ENCODE measurements around the gene PI4KA.
"Not testable (repeated sequence)": the region's sequence is repeated elsewhere in the genome, so short reads cannot be mapped to it uniquely, and the experiment has no call there.

PI4KA gene

DNA sequence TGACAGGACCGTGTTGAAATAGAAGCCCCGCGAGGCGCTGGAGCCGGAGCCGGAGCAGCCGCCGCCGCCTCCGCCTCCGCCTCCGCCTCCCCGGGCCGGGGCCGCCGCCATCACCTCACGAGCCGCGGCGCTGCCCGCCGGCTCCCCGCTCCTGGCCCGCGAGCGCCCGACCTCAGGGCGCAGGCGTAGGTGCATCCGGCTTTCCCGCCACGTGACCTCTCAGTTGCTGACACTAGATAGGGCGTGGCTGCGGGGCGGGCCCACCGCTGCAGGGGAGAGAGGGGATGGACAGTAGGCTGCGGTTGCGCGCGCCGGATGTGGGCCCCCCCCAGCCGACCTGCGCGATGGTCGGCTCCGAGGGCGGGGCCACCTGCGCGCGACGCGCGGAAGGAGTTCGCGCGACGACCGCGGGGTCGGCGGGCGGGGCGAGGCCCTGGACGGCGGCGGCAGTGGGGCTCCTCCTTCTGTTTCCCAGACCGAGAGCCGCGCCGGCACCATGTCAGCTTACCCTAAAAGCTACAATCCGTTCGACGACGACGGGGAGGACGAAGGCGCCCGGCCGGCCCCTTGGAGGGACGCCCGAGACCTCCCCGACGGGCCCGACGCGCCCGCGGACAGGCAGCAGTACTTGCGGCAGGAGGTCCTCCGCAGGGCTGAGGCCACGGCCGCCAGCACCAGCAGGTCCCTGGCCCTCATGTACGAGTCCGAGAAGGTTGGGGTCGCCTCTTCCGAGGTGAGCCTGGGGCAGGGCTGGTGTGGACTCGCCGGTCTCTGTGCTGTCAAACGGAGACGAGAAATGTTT, at the start of gene PI4KA, which contains the start of gene SNAP29:
TSS of gene PI4KA (minus strand) at position 197 of the 802 bp plus-strand sequence. CDS start at position 111, 86 bp downstream.
TSS of gene SNAP29 (plus strand) at position 393 of the 802 bp plus-strand sequence. CDS start at position 497, 104 bp downstream.
- DNase-seq: peak; percentile 99

DNA sequence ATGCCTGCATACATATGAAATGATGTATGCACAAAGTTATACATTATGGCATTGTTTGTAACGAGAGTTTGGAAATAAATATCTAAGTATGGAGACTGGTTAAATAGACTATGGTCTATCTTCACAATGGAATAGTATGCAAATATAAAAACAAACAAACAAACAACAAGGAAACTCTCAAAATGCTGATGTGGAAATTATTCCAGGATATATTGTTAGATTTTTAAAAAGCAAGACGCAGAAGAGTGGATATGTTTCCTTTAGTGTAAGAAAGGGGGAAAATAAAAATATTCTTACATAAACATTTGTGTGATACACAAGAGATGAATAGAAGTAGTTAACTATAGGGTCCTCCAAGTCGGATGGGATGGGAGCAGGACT, 47.8 kb upstream of the PI4KA start:
- DNase-seq: no peak

DNA sequence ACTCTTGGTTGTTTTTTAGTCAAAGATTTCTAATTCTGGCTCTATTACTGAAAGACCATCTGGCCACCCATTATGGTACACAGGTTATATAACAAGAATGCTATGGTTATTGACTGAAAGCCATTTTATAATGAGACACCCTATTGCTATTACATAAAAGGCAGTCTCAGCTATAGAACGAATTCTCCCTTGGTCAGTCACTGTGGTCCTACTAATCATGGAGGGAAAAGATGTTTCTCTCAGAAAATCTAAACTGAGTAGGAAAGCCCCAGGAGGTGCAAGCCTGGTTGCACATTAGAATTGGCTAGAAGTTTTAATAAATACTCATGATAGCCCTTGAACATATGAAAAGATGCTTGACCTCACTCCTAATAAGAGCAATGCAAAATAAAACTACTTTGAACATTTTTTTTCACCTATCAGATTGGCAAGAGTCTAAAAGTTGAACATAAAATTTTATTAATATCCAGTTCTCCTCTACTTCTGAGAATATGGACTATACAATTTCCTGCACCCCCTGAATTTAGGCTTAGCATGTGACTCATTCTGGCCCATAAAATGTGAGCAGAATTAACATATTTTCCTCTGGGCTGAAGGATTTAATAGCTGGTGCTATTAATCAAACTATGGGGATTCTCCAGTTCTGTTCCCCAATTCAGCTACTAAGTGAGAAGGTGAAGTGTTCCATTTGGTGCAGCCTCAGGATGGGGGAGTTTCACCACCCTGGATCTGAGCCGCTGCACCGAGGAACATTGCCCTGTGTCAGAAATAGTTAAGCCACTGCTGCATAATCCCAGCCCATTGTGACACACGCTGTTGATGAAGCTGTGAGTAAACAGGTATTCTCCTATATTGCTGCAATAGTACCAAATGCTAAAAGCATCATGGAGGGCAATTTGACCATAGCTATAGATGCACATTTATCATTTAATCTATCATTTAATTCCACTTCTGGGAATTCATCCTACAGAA, 47.1 kb upstream of the PI4KA start:
- no peak for DNase-seq

DNA sequence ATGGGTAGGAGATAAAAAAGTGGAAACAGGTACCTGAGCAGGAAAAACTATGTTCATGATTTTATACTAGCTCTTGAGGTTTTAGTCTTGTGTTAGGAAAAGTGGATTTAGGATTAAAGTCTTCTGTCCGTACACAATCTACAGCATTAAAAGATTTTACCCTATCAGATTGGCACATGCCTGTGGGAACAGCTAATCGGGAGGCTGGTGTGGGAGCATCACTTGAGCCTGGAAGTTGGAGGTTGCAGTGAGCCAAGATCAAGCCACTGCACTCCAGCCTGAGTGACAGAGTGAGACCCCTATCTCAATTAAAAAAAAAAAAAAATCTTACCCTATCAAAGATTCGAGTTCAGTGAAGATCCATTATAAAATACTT, 46.4 kb upstream of the PI4KA start:
- DNase-seq: no peak

DNA sequence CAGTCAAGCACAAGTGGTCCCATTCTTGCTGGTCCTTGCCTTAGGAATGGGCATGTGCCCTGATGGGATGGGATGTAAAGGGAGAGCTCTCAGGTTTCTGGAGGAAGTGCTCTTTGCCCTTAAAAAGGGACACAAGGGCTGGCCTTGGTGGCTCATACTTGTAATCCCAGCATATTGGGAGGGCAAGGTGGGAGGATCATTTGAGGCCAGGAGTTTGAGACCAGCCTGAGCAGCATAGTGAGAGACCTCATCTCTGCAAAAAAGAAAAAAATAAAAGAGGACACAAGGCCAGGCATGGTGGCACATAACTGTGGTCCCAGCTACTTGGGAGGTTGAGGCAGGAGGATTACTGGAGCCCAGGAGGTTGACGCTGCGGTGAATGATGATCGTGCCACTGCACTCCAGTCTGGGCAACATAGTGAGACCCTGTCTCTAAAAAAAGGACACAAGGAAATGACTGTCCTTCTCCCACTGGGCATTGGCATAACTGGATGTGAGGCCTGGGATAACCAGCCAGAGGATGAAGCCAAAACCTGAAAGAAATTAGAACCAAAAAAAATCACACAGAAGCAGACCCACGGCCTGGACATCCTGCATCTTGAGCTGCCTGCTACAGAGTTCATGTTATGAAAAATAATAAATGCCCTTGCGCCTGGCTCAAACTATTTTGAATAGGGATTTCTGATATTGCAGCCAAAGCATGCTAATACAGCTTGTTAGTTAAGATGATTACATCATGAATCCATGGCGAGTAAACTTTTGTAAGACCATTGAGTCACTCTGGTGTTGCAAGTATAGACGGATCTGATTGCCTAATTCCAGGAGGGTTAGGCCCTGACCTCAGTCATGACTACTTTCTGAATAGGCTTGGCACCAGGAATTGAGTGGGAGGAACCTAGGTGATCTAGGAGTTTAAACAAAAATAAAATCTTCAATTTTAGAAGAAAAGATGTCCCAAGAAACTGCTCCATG, 45.7 kb upstream of the PI4KA start:
- DNase-seq: peak; percentile 97

DNA sequence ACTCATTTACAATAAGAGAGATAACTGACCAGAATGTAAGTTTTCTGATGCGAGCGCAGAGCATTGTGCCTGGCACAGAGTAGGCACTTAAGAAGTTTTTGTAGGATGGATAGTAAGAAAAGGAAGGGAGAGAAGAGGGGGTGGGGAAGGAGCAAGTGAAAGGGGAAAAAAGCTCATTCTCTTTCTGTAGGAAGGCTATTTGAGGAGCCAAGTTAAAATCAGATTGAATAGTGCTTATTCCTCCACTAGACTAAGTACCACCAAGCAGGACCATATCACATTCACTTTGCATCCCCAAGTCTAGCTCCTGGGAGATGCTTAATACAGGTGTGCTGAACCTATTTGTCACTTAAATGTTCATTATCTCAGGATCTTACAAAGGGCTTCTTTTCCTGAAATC, 44.5 kb upstream of the PI4KA start:
- no peak for DNase-seq

DNA sequence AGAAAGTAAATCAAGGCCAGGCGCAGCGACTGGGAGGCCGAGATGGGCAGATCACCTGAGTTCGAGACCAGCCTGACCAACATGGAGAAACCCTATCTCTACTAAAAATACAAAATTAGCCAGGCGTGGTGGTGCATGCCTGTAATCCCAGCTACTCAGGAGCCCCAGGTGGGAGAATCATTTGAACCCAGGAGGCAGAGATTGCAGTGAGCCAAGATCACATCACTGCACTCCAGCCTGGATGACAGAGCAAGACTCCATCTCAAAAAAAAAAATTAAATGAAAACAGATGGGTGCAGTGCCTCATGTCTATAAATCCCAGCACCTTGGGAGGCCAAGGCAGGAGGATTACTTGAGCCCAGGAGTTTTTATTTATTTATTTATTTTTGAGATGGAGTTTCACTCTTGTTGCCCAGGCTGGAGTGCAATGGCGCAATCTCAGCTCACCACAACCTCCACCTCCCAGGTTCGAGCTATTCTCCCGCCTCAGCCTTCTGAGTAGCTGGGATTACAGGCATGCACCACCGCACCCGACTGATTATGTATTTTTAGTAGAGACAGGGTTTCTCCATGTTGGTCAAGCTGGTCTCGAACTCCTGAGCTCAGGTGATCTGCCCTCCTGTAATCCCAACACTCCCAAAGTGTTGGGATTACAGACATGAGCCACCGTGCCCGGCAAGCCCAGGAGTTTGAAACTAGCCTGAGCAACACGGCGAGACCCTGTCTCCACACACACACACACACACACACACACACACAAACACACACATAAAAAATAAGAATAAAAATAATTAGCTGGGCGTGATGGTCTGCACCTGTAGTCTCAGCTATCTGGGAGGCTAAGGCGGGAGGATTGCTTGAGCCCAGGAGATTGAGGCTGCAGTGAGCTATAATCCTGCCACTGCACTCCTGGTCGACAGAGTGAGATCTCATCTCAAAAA, 42.8 kb upstream of the PI4KA start:
- not testable (repeated sequence) for DNase-seq

DNA sequence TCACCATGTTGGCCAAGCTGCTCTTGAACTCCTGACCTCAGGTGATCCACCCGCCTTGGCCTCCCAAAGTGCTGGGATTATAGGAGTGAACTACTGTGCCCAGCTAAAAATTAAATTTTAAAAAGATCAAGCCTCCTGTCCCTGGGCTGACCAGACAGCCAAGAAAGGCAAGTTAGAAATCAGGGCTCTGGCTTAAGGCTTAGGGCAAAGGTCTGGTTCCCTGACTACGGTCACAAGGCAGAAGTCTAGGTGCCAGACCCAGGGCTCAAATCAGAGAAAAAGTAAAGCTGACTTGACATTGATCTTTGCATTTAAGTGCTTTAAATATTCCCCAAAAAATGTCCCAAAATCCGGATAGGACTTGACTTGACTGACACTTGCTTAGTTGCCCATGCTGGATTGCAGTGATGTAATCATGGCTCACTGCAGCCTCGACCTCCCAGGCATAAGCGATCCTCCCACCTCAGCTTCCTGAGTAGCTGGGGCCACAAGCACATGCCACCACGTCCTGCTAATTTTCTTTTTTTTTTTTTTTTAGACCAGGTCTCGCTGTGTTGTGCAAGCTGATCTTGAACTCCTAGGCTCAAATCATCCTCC, 41.3 kb upstream of the PI4KA start:
- no peak for DNase-seq

DNA sequence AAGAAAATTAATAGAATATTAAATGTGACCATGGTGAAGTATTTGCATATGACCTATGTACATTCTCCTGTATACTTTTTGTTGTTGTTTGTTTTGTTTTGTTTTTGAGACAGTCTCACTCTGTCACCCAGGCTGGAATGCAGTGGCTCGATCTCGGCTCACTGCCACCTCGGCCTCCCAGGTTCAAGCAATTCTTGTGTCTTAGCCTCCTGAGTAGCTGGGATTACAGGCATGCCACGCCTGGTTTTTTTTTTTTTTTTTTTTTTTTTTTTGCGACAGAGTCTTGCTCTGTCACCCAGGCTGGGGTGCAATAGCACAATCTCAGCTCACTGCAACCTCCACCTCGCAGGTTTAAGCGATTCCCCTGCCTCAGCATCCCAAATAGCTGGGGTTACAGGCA, 39.1 kb upstream of the PI4KA start:
- DNase-seq: not testable (repeated sequence)

DNA sequence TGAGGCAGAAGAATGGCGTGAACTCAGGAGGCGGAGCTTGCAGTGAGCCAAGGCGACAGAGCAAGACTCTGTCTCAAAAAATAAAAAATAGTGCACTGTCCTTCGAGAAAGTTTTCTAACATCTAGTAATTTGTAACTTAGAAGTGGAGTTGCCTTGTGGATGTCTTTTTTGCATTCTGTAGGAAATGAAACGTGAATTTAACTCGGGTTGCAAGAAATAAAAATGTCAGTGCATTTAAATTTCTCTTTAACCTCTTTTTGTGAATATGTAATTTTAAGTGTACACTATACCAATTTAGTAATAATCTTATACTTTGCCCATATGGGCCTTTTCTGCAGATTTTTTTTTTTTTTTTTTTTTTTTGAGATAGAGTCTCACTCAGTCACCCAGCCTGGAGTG, 32.4 kb upstream of the PI4KA start:
- DNase-seq: no peak

DNA sequence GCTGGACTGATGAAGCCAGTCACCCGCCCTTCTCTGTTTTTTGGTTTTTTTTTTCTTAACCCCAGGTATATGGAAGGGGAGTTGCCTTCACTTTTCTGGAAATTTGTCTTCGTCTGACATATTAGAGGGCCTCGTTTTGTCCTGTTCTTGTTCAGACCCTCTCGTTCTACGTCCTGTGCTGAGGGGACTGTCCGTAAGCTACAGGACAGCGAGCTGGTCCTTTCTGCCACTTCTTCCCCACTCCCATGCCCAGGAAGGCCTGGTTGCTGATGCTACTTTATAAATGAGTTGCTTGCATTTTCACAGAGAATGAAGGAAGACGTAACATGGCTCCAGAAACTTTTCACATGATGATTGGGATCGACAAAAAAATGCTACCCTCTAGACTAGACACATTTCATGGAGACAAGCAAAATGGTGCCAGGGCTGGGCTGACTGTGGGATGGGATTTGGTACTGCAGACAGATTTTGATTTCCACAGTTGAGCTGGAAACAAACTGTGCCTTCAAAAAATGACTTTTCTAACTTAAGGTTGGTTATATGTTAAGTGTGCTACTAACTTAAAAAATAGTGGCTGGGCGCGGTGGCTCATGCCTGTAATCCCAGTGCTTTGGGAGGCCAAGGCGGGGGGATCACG, 31.4 kb upstream of the PI4KA start:
- no peak for DNase-seq

DNA sequence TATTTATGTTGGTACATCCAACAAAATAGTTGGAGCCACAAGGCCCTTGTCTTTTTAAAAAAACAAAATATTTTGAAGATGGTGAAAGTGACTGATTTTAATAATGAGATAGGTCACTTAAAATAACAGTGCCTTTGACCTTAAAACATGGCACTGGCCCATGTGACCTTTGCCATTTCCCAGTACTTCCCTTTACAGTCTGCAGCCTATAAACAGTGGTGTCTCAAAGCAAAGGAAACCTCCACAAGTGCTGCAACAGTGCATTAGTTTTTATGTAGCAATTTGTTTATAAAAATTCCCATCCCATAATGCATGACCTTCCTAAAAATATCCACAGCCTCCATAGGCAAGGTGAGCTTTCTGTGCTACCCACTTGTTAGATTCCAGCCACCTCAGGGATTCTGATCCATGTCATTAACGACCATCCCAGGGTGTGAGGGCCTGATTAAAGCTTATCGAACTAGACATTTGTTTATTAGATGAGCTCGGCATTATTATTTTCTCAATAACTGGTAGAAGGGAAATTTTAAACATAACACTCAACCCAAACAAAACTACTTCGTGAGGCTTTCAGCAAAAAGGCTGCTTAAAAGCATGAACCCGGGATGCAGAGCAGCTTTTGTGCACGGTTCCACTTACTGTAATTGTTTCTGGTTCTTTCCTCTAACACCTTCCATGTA, 30.6 kb upstream of the PI4KA start:
- DNase-seq: peak; percentile 37

DNA sequence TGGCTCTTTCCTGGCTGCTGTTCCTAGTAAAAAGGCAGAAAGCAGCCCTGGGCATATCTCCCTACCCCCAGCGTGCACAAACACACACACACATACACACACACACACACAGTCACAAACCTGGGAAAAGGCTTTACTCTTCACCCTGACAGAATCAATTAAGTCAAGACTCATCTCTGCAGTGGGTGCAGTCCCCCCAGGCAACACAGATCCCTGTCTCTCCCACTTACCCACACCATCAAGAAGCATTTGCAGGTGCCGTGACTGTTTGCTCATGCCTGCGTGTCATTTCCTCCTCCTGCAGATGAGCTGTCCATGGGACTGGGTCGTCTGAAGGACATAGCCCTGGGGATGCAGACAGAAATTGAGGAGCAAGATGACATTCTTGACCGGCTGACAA, 28.8 kb upstream of the PI4KA start:
- no peak for DNase-seq

DNA sequence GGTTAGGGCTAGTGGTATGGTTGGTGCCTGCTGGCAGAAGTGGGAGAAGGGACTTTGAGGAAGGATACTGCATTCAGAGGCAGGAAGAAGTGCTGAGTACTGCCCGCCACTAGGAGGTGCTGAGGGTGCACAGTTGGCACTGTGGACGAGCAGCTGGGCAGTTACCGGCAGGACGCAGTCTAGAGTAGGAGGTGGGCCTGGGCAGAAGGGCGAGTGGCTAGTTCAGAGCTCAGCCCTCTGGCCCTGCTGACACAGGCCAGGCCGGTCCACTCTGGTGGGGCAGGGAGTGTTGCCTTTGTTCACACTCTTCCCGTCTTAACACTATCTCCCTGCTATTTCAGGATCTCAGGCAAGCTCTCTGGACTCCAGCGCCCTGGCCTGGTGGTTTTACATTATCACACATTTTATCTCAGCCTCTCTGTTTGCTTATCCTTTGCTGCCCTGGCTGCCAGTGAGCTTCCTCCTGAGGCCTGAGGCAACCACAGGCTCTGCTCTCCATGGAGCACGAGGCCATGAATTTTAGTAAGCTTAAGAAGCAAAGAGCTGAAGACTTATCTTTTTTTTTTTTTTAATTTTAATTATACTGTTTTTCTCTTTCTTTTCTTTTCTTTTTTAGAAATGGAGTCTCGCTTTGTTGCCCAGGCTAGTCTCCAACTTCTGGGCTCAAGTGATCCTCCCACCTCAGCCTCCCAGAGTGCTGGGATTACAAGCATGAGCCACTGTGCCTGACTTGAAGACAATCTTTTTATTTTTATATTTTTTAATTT, 27.1 kb upstream of the PI4KA start:
- DNase-seq: peak; percentile 87

DNA sequence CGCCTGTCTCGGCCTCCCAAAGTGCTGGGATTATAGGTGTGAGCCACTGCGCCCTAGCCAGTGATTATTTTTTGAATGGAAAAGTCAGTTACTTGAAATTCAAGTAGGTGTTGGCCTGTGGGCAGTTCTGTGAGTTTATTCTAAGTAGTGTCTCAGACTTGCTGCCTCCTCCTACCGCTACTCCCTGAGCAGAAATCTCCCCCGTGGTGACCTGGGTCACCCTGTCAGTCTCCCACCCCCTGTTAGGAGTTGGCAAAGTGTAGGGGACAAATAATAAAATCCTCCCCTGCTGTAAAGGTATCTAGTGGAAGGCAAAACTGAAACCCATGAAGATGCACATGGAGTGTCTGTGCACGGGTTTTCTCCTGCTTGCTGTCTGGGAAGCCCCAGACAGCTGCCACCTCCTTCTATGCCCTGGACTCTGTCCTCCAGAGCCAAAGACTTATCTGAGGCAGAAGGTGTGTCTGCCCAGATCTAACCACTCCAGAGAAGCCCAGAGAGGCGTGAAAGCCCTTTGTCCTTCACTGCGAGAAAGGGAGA, 26.5 kb upstream of the PI4KA start:
- DNase-seq: no peak

DNA sequence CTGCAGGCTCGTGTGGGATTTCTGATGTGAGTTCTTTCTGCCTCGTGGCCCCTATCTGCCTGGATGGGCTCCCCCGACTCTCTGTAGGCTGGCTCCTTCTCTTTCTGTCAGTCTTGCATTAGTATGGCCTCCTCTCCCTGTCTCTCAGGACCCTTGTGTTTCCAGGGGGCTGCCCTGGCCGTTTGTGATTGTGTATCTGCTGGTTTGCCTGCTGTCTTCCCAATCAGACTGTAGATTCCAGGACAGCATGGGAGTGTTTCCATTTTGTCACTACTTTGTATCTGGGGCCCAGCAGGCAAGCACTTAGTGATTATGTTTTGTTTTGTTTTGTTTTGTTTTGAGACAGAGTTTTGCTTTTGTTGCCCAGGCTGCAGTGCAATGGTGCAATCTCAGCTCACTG, 25.8 kb upstream of the PI4KA start:
- DNase-seq: no peak

DNA sequence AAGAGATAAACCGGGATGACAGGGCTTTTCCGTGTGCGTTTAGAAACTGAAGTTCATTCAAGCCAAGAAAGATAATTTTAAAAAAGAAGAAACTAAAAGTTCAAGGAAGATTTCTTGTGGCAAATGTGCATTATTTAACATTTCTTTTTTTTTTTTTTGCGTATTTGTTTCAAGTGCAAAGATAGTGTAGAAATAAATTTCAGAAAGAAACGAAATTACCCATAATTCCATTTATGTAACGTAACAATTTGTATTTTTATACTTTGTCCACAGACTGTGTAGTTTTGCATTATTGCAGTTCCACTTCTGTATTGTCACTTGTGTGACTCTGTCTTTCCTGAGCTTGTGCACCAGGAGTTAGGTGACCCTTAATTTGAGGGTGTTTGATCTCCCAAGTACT, 24.2 kb upstream of the PI4KA start:
- DNase-seq: no peak

All from suppressor macrophage treated with lipopolysaccharide for 4 hours (primary cell).